Gastroesophageal sphincter (tissue), 4 donors: ENCODE data around the gene RABGGTA. TPM values are rescaled to one million over a fixed set of nuclear protein-coding genes. Genes with fewer than 3 reads are reported as not detected.

Source experiments
- ATAC-seq: fragments of 150-250 bp; one replicate; pipeline ENCODE4 v1.9.1; 2016; ENCODE audit warnings: mild to moderate bottlenecking, moderate library complexity
- H3K27ac ChIP-seq, 4 donors: fragments of 200-600 bp; sonication (generic) in 3 of 4; 1 replicate in 3 of 4; 2 replicates in 1 of 4; pipeline ENCODE4 v1.5.1; 2016 to 2019
- H3K27me3 ChIP-seq: fragments of 200-600 bp; sonication (generic); one replicate; pipeline ENCODE4 v1.5.1; 2019
- H3K36me3 ChIP-seq, 2 donors: fragments of 200-600 bp; sonication (generic); one replicate each; pipeline ENCODE4 v1.5.1; 2019; ENCODE audit warnings: control low read depth in 1 of 2
- H3K4me1 ChIP-seq, 3 donors: fragments of 200-600 bp; sonication (generic); 1 replicate in 2 of 3; 2 replicates in 1 of 3; pipeline ENCODE4 v1.5.1; 2016 to 2019; ENCODE audit warnings: control low read depth in 2 of 3
- H3K4me3 ChIP-seq, 2 donors: fragments of 200-600 bp; sonication (generic); one replicate each; pipeline ENCODE4 v1.5.1; 2019; ENCODE audit warnings: mild to moderate bottlenecking in 1 of 2, moderate library complexity in 1 of 2
- H3K9me3 ChIP-seq, 3 donors: fragments of 200-600 bp; sonication (generic); one replicate each; pipeline ENCODE4 v1.5.1; 2017 to 2019; ENCODE audit warnings: control low read depth in 2 of 3
- CTCF ChIP-seq, 4 experiments: fragments of 200-600 bp in 2 of 4; fragments of 450-650 bp in 2 of 4; sonication (generic) in 1 of 4; IDR thresholded peaks; one replicate each; pipeline ENCODE4 v1.5.1; 2017 to 2019; ENCODE audit warnings: antibody characterized with exemption in 4 of 4, mild to moderate bottlenecking in 2 of 4, moderate library complexity in 2 of 4
- EP300 ChIP-seq: sonication (generic); formaldehyde crosslinking; IDR thresholded peaks from one replicate; pipeline ENCODE4 v1.6.1; 2017; ENCODE audit warnings: antibody characterized with exemption, mild to moderate bottlenecking
- POLR2A ChIP-seq, 2 donors: fragments of 450-650 bp; IDR thresholded peaks; one replicate each; pipeline ENCODE4 v1.6.1; 2017; ENCODE audit warnings: antibody characterized with exemption in 2 of 2, mild to moderate bottlenecking in 2 of 2, moderate library complexity in 1 of 2
- POLR2AphosphoS5 ChIP-seq: sonication (generic); formaldehyde crosslinking; IDR thresholded peaks from one replicate; pipeline ENCODE4 v1.6.1; 2017; ENCODE audit warnings: antibody characterized with exemption
- WGBS, 2 donors: methylation state at CpG; one replicate each; pipeline ENCODE4 v1.1.5; 2018; ENCODE audit warnings: low coverage in 1 of 2; 5-methylcytosine and 5-hydroxymethylcytosine counted together
- total RNA-seq, 4 donors: library from RNA; depleted of rRNA; stranded (reverse); fragments of >200 nt; gene quantifications; one replicate each; pipeline ENCODE4 v1.1.0, GENCODE V29; 2016

The RABGGTA gene
- total RNA-seq, 4 donors from 2014 or later: 12.9 to 27.6 (median 16.5) TPM

GRCh38 chr14:24267516-24267915 lies 3.9 kb downstream of the RABGGTA start:
- Histone ChIP-seq H3K36me3 (peaks cover 0 to 60% of the 10 kb centered on the region in 2 donors), H3K4me3 (no peak overlapping the region), H3K4me1 (peaks cover 0 to 17% (median 6%) of the 10 kb centered on the region in 3 donors), H3K27me3 (no peaks in the 10 kb centered on the region), H3K9me3 (no peaks in the 10 kb centered on the region), H3K27ac (no peak overlapping the region)
- 78% methylated on average over 3 of the region's 9 CpGs; no CpG with 5 or more reads in 1 of the 2 donors for WGBS, 2 donors
- TF ChIP-seq EP300 (no peak), POLR2AphosphoS5 (no peak), CTCF (IDR thresholded peaks at IDR 0.05) (no peak), POLR2A (IDR thresholded peaks at IDR 0.05) (no peak)
- no peak for ATAC-seq

- TF ChIP-seq POLR2A (IDR thresholded peaks at IDR 0.05): no peak
- TF ChIP-seq EP300: no peak
- no peak for TF ChIP-seq POLR2AphosphoS5
- TF ChIP-seq CTCF (IDR thresholded peaks at IDR 0.05): no peak
- ATAC-seq: no peak
- H3K9me3 ChIP-seq: no peaks in the 10 kb centered on the region
- no peak overlapping the region for H3K27ac ChIP-seq
- H3K4me3 ChIP-seq: no peak overlapping the region
- peaks cover 0 to 60% of the 10 kb centered on the region in 2 donors for H3K36me3 ChIP-seq
- no peaks in the 10 kb centered on the region for H3K27me3 ChIP-seq
- H3K4me1 ChIP-seq: peaks cover 0 to 7% (median under 1%) of the 10 kb centered on the region in 3 donors
- WGBS, 2 donors: 62 to 76% methylated on average over 5 to 11 of the region's 18 CpGs
Observed at GRCh38 chr14:24266344-24267244, 4.8 kb downstream of the RABGGTA start.

- ATAC-seq: no peak
- H3K9me3 ChIP-seq: no peaks in the 10 kb centered on the region
- no peaks in the 10 kb centered on the region for H3K27me3 ChIP-seq
- peaks cover 0 to 3% (median 0%) of the 10 kb centered on the region in 3 donors for H3K4me1 ChIP-seq
- no peak overlapping the region for H3K27ac ChIP-seq
- no peak overlapping the region for H3K4me3 ChIP-seq
- no peak for TF ChIP-seq POLR2A (IDR thresholded peaks at IDR 0.05)
- TF ChIP-seq POLR2AphosphoS5: no peak
- no peak for TF ChIP-seq CTCF (IDR thresholded peaks at IDR 0.05)
- no peak for TF ChIP-seq EP300
- peaks cover 0 to 52% of the 10 kb centered on the region in 2 donors for H3K36me3 ChIP-seq
- 56% methylated on average over 4 of the region's 6 CpGs; no CpG with 5 or more reads in 1 of the 2 donors for WGBS, 2 donors
Observed at GRCh38 chr14:24264298-24264697, 7.1 kb downstream of the RABGGTA start.

GRCh38 chr14:24263848-24264247 lies 7.5 kb downstream of the RABGGTA start:
- Histone ChIP-seq H3K27ac (no peak overlapping the region), H3K4me3 (no peak overlapping the region), H3K36me3 (peaks cover 0 to 48% of the 10 kb centered on the region in 2 donors), H3K9me3 (no peaks in the 10 kb centered on the region), H3K27me3 (no peaks in the 10 kb centered on the region), H3K4me1 (peaks cover 0 to 7% (median 0%) of the 10 kb centered on the region in 3 donors)
- no peak for TF ChIP-seq POLR2A (IDR thresholded peaks at IDR 0.05)
- TF ChIP-seq CTCF (IDR thresholded peaks at IDR 0.05): no peak
- no peak for TF ChIP-seq EP300
- TF ChIP-seq POLR2AphosphoS5: no peak
- 63% methylated on average over 5 of the region's 6 CpGs; no CpG with 5 or more reads in 1 of the 2 donors for WGBS, 2 donors
- no peak for ATAC-seq
